GM12878 (cell line): Measurements from ENCODE around the gene KIF5C. TPM values are rescaled to one million over a fixed set of nuclear protein-coding genes. Genes with fewer than 3 reads are reported as not detected.

ENCODE experiments used
- ATAC-seq: fragments of 200-7000 bp; cut with Tn5 transposase; 3 replicates; pipeline ENCODE4 v1.9.1; 2020; ENCODE audit warnings: mild to moderate bottlenecking, moderate library complexity
- BruUV-seq: library from RNA; stranded (reverse); fragments of 400-500 nt; replicated peaks from 2 replicates; lab custom pipeline; 2021; lab: Mats Ljungman, UMichigan
- CTCF ChIA-PET: fragments of 300-600 bp; sonication (Branson Sonifier 250); formaldehyde crosslinking; extraction: SDS; loops from one replicate; lab custom pipeline; 2021; ENCODE audit warnings: inconsistent platforms; lab: Yijun Ruan, JAX
- POLR2A ChIA-PET: fragments of 350-600 bp; formaldehyde crosslinking; extraction: SDS; loops from one replicate; lab custom pipeline; 2021; ENCODE audit warnings: inconsistent platforms; lab: Charles Lee
- RAD21 ChIA-PET: fragments of 300-600 bp; sonication (Branson Sonifier 250); formaldehyde crosslinking; loops from one replicate; lab custom pipeline; 2023; ENCODE audit warnings: antibody characterized with exemption; ENCODE audit not compliant: unreplicated experiment; lab: Charles Lee
- SMC1A ChIA-PET: fragments of 300-600 bp; sonication (Branson Sonifier 250); formaldehyde crosslinking; loops from one replicate; lab custom pipeline; 2023; ENCODE audit not compliant: unreplicated experiment, uncharacterized antibody; lab: Charles Lee
- DNase-seq: peaks from one replicate; pipeline ENCODE4 v3.0.0-alpha.2; 2011; ENCODE audit warnings: low read depth, low spot score
- FAIRE-seq: peaks from 3 replicates; lab custom pipeline; 2011; peaks lifted over from hg19 to GRCh38; lab: Jason Lieb, UNC
- H2AFZ ChIP-seq: 2 replicates; pipeline ENCODE4 v1.6.0; 2011; ENCODE audit warnings: low read depth, low read length, control low read depth; ENCODE audit not compliant: control insufficient read depth
- H3K27ac ChIP-seq: 2 replicates; pipeline ENCODE4 v1.5.1; 2011; ENCODE audit warnings: control low read depth; ENCODE audit not compliant: control insufficient read depth, insufficient read depth
- H3K27me3 ChIP-seq, 2 experiments: replicated peaks in 1 of 2; 2 replicates each; pipeline versions ENCODE4 v1.6.0 to v1.6.1; 2011; ENCODE audit warnings: low read length in 1 of 2; ENCODE audit not compliant: control insufficient read depth in 2 of 2, insufficient read depth in 2 of 2
- H3K36me3 ChIP-seq, 2 experiments: 2 replicates each; pipeline ENCODE4 v1.5.1; 2011; ENCODE audit warnings: low read length in 1 of 2; ENCODE audit not compliant: control insufficient read depth in 2 of 2, insufficient read depth in 2 of 2
- H3K4me1 ChIP-seq: 2 replicates; pipeline ENCODE4 v1.6.1; 2011; ENCODE audit warnings: mild to moderate bottlenecking, low read length, moderate library complexity, mixed read lengths; ENCODE audit not compliant: control insufficient read depth, insufficient read depth
- H3K4me2 ChIP-seq: 2 replicates; pipeline ENCODE4 v1.6.0; 2011; ENCODE audit warnings: control low read depth; ENCODE audit not compliant: control insufficient read depth, insufficient read depth
- H3K4me3 ChIP-seq: fragments of 200-600 bp; sonication (generic); 2 replicates; pipeline ENCODE4 v1.5.1; 2016
- H3K79me2 ChIP-seq: 2 replicates; pipeline ENCODE4 v1.6.0; 2011; ENCODE audit warnings: low read length; ENCODE audit not compliant: control insufficient read depth, insufficient read depth
- H3K9ac ChIP-seq: 2 replicates; pipeline ENCODE4 v1.8.0; 2011; ENCODE audit warnings: low read length, control low read depth, mixed read lengths; ENCODE audit not compliant: control insufficient read depth, insufficient read depth
- H3K9me3 ChIP-seq: replicated peaks from 3 replicates; pipeline ENCODE4 v1.5.1; 2011; ENCODE audit warnings: mild to moderate bottlenecking, low read length; ENCODE audit not compliant: control insufficient read depth, insufficient read depth
- H4K20me1 ChIP-seq: 2 replicates; pipeline ENCODE4 v1.6.0; 2011; ENCODE audit not compliant: control insufficient read depth, insufficient read depth
- BHLHE40 ChIP-seq, 2 experiments: fragments of 450-650 bp in 1 of 2; IDR thresholded peaks; 2 replicates each; pipeline ENCODE4 v1.6.1; 2011 to 2017; ENCODE audit warnings: low read depth in 2 of 2, borderline replicate concordance in 1 of 2, improper control_type of control experiment in 1 of 2, low read length in 1 of 2, mild to moderate bottlenecking in 1 of 2
- DPF2 ChIP-seq: fragments of 450-650 bp; IDR thresholded peaks from 2 replicates; pipeline ENCODE4 v1.6.1; 2017; ENCODE audit warnings: mild to moderate bottlenecking
- MEF2B ChIP-seq: fragments of 450-650 bp; IDR thresholded peaks from 2 replicates; pipeline ENCODE4 v1.6.1; 2018; ENCODE audit warnings: mild to moderate bottlenecking, moderate library complexity; ENCODE audit not compliant: partially characterized antibody, poor library complexity, severe bottlenecking
- MTA2 ChIP-seq: fragments of 450-650 bp; IDR thresholded peaks from 2 replicates; pipeline ENCODE4 v1.6.1; 2016; ENCODE audit warnings: low read depth, mild to moderate bottlenecking, moderate library complexity
- NR2C1 ChIP-seq: fragments of 450-650 bp; IDR thresholded peaks from 2 replicates; pipeline ENCODE4 v1.6.1; 2017; ENCODE audit warnings: antibody characterized with exemption, mild to moderate bottlenecking, moderate library complexity
- RELB ChIP-seq: fragments of 450-650 bp; IDR thresholded peaks from 2 replicates; pipeline ENCODE4 v1.6.1; 2017; ENCODE audit warnings: low read depth, mild to moderate bottlenecking, moderate library complexity
- SMAD1 ChIP-seq: fragments of 450-650 bp; IDR thresholded peaks from 2 replicates; pipeline ENCODE4 v1.6.1; 2018; ENCODE audit warnings: mild to moderate bottlenecking, low read depth; ENCODE audit not compliant: partially characterized antibody
- WGBS: methylation state at CpG from one replicate; pipeline ENCODE4 v1.1.6; 2016; ENCODE audit warnings: low lambda C conversion rate; ENCODE audit not compliant: insufficient replicate concordance, insufficient coverage; ENCODE audit errors: missing lambda C conversion rate; 5-methylcytosine and 5-hydroxymethylcytosine counted together
- in situ Hi-C: fragments of 300-500 bp; cut with MboI; formaldehyde crosslinking; loops from 9 replicates; pipeline ENCODE4 v1.14.3; 2018; ENCODE audit warnings: mixed read lengths
- intact Hi-C: fragments of 100-400 bp; cut with micrococcal nuclease; formaldehyde crosslinking; loops from one replicate; pipeline ENCODE4 v1.14.2; 2022; ENCODE audit not compliant: unreplicated experiment
- polyA plus RNA-seq, 11 experiments: library from polyadenylated mRNA; depleted of rRNA in 4 of 11; unstranded in 6 of 11; stranded (reverse) in 5 of 11; fragments of >200 nt; fragmentation: Nextera tagmentation in 4 of 11; fragmentation: Illumina TruSeq in 1 of 11; extraction: Ambion mirVana in 4 of 11; extraction: Trizol in 1 of 11; gene quantifications; 1 replicate in 1 of 11; 2 replicates in 10 of 11; pipeline versions ENCODE4 v1.2.1 to v1.2.3, GENCODE V29; 2011 to 2016; ENCODE audit warnings: inconsistent platforms in 2 of 11, missing spikeins in 2 of 11, low read depth in 1 of 11
- total RNA-seq, 4 experiments: library from RNA; depleted of rRNA in 3 of 4; stranded (reverse); fragments of >200 nt in 3 of 4; fragmentation: Illumina TruSeq in 1 of 4; extraction: Trizol in 1 of 4; gene quantifications; 2 replicates each; pipeline versions ENCODE4 v1.2.1 to v1.2.3, GENCODE V29; 2013 to 2021
- TF ChIP-seq, protein P1 (sequence below): fragments of 450-650 bp; IDR thresholded peaks from 2 replicates; pipeline ENCODE4 v1.6.1; 2017; ENCODE audit warnings: mild to moderate bottlenecking, moderate library complexity
- TF ChIP-seq, protein P2 (sequence below): fragments of 450-650 bp; IDR thresholded peaks from 2 replicates; pipeline ENCODE4 v1.6.1; 2017; ENCODE audit warnings: antibody characterized with exemption, mild to moderate bottlenecking, moderate library complexity

The KIF5C gene
- total and polyA plus RNA-seq, 10 of the 15 experiments (the other 5 are each of a cell fraction or from before 2014, with no cell fraction given) = 0.08 to 0.49 (median 0.24) TPM

GRCh38 chr2:149019768-149020167, 144.7 kb downstream of the KIF5C start:
- RAD21 ChIA-PET = interaction anchor here (1.1 to 7.4 kb wide), 5 partner anchors 11 to 567 kb away, joined by 3 to 107 read pairs (median 31); partner anchors contain the start of gene LYPD6B
- no TSS peak for BruUV-seq
- Histone ChIP-seq H4K20me1 (no peaks in the 10 kb centered on the region), H3K9ac (peak overlapping the region; percentile 44), H3K27me3 (no peaks in the 10 kb centered on the region), H3K79me2 (no peaks in the 10 kb centered on the region), H3K4me1 (peaks cover 51% of the 10 kb centered on the region), H3K36me3 (no peaks in the 10 kb centered on the region), H2AFZ (peak overlapping the region; percentile 57), H3K4me2 (peak overlapping the region; percentile 95), H3K9me3 (no peaks in the 10 kb centered on the region), H3K27ac (peak overlapping the region; percentile 99), H3K4me3 (peak overlapping the region; percentile 27)
- 0 out of 2 replicates have a peak, but pooled peaks have one; percentile 32 for TF ChIP-seq NR2C1
- TF ChIP-seq, protein P1, sequence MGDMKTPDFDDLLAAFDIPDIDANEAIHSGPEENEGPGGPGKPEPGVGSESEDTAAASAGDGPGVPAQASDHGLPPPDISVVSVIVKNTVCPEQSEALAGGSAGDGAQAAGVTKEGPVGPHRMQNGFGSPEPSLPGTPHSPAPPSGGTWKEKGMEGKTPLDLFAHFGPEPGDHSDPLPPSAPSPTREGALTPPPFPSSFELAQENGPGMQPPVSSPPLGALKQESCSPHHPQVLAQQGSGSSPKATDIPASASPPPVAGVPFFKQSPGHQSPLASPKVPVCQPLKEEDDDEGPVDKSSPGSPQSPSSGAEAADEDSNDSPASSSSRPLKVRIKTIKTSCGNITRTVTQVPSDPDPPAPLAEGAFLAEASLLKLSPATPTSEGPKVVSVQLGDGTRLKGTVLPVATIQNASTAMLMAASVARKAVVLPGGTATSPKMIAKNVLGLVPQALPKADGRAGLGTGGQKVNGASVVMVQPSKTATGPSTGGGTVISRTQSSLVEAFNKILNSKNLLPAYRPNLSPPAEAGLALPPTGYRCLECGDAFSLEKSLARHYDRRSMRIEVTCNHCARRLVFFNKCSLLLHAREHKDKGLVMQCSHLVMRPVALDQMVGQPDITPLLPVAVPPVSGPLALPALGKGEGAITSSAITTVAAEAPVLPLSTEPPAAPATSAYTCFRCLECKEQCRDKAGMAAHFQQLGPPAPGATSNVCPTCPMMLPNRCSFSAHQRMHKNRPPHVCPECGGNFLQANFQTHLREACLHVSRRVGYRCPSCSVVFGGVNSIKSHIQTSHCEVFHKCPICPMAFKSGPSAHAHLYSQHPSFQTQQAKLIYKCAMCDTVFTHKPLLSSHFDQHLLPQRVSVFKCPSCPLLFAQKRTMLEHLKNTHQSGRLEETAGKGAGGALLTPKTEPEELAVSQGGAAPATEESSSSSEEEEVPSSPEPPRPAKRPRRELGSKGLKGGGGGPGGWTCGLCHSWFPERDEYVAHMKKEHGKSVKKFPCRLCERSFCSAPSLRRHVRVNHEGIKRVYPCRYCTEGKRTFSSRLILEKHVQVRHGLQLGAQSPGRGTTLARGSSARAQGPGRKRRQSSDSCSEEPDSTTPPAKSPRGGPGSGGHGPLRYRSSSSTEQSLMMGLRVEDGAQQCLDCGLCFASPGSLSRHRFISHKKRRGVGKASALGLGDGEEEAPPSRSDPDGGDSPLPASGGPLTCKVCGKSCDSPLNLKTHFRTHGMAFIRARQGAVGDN = peak; percentile 49
- TF ChIP-seq, protein P2, sequence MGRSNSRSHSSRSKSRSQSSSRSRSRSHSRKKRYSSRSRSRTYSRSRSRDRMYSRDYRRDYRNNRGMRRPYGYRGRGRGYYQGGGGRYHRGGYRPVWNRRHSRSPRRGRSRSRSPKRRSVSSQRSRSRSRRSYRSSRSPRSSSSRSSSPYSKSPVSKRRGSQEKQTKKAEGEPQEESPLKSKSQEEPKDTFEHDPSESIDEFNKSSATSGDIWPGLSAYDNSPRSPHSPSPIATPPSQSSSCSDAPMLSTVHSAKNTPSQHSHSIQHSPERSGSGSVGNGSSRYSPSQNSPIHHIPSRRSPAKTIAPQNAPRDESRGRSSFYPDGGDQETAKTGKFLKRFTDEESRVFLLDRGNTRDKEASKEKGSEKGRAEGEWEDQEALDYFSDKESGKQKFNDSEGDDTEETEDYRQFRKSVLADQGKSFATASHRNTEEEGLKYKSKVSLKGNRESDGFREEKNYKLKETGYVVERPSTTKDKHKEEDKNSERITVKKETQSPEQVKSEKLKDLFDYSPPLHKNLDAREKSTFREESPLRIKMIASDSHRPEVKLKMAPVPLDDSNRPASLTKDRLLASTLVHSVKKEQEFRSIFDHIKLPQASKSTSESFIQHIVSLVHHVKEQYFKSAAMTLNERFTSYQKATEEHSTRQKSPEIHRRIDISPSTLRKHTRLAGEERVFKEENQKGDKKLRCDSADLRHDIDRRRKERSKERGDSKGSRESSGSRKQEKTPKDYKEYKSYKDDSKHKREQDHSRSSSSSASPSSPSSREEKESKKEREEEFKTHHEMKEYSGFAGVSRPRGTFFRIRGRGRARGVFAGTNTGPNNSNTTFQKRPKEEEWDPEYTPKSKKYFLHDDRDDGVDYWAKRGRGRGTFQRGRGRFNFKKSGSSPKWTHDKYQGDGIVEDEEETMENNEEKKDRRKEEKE = no peak
- peak; percentile 35; the same call in 1 of the 2 replicates for TF ChIP-seq MTA2
- TF ChIP-seq DPF2 = peak; percentile 14; the same call in 1 of the 2 replicates
- peak in 1 of 2 experiments; percentile 29; a peak in 1 of 4 replicates for TF ChIP-seq BHLHE40 (IDR thresholded peaks at IDR 0.05; ENCODE audit: borderline replicate concordance in 1 of 2, low read depth in 2 of 2, low read length in 1 of 2)
- TF ChIP-seq SMAD1 = peak; percentile 98
- TF ChIP-seq RELB = peak; percentile 12; the same call in 1 of the 2 replicates
- TF ChIP-seq MEF2B = no peak
- FAIRE-seq = no peak
- intact Hi-C loops (loop anchor here (2.0 to 5.0 kb wide), 4 partner anchors 19 to 433 kb away; partner anchors contain the start of gene LYPD6B), in situ Hi-C loops (loop anchor here (5.0 kb wide), 2 partner anchors 293 to 543 kb away; no protein-coding TSS in a partner anchor)
- peak; percentile 54 for DNase-seq
- POLR2A ChIA-PET = interaction anchor here (0.6 to 1.4 kb wide), 3 partner anchors 10 to 559 kb away, joined by 3 to 4 read pairs (median 4); no protein-coding TSS in a partner anchor
- WGBS = 0% methylated on average over 2 of the region's 2 CpGs
- SMC1A ChIA-PET = interaction anchor here (0.9 to 14.0 kb wide), 11 partner anchors 15 to 542 kb away, joined by 3 to 327 read pairs (median 5); partner anchors contain the start of gene LYPD6B
- CTCF ChIA-PET = interaction anchor here (0.7 to 18.7 kb wide), 12 partner anchors 9 to 1083 kb away, joined by 3 to 508 read pairs (median 6); partner anchors contain the start of gene LYPD6B
- ATAC-seq = peak; percentile 14
